Endothelial cell of hepatic sinusoid (primary cell): ENCODE measurements around the gene CACNG1.

ENCODE experiments used
- in situ Hi-C: cut with HindIII; loops from 2 replicates; pipeline ENCODE4 v1.10.0; 2017; ENCODE audit warnings: low sequenced_read_pairs

Gene CACNG1

GRCh38 chr17:67050471-67051154 is 6.3 kb downstream of the CACNG1 start:
- in situ Hi-C loops: no loop called here

- in situ Hi-C loops: no loop called here
Observed at GRCh38 chr17:67051155-67051538, 6.8 kb downstream of the CACNG1 start.

- in situ Hi-C loops: no loop called here
Observed at GRCh38 chr17:67051837-67052236, 7.5 kb downstream of the CACNG1 start.

GRCh38 chr17:67052720-67053437 is 8.5 kb downstream of the CACNG1 start:
- in situ Hi-C loops: no loop called here

DNA sequence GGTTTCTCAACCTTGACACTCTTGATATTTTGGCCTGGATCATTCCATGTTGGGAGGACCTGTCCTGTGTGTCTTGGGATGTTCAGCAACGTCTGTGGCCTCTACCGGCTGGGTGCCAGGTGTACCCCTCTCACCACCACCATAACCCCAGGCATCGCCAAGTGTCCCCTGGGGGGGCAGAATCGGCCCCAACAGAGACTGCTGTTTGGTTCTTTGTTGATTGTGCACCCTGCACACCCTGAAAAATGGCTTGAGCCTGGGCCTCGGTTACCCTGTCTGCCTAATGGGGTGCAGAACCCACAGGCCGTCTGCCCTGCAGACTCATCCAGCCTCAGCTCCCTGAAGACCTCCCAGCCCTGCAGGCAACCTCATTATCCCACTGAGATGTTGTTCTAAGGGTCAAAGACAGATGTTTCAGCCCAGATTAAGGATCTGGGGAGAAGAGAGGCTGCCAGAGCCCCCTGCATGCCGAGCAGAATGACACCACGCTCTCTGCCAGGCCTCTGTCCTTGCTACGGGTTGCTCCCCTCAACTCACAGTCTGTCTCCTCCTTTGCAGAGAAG is 9.2 kb downstream of the CACNG1 start:
- in situ Hi-C loops: no loop called here

GRCh38 chr17:67054011-67054591 is 9.7 kb downstream of the CACNG1 start:
- in situ Hi-C loops: no loop called here

GRCh38 chr17:67054608-67055007 is 10.3 kb downstream of the CACNG1 start:
- in situ Hi-C loops: no loop called here

- in situ Hi-C loops: no loop called here
Observed at GRCh38 chr17:67055041-67055443, 10.7 kb downstream of the CACNG1 start.

GRCh38 chr17:67055811-67056745 is 11.7 kb downstream of the CACNG1 start:
- in situ Hi-C loops: no loop called here

DNA sequence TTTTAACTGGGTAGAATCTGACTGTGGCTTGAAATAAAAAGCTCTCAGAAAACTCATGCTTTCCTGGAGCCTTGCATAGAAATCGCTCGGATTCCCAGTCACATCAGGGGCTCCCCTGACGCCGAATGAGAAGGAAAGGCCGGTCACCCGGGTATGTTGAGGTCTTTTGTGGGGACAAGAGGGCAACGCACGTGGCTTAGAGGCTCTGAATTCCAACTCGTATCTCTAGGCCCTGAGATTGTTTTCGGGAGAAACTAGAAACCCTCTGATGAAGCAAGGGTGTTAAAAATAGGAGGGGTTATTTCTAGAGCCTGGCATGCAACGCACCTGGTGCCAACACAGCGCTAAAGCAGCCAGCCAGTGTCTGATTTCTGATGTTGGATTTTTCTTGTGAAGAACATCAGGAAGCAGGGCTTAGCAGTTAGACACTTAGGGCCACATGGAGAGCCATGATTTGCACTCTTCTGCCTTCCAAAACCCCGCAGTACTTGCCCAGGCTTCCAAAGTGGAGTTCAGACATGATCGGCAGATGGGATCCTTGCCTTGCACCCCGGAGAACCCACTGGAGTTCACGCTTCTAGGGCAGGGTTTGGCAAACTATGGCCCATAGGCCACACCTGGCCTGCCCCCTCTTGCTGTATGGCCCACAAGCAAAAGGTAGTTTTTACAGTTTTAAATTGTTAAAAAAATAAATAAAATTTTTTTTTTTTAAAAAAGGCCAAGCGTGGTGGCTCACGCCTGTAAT is 12.6 kb downstream of the CACNG1 start:
- in situ Hi-C loops: no loop called here

DNA sequence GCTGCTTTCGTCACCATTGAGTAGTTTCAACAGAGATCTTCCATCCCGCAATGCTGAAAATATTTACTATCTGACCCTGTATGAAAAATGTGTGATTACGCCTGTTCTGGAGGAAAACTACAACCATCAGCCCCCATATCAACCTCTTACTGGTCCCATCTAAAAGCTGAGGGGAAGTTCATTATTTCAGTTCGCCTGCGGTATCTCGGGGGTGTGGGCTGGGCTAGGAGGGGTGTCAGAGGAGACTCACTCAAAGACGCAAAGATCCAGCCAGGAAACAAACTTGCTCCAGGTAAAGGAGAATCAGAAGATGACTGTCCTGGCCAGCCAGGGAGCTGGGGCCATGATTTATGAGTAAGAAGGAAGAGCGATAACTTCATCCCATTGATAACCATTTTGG is 13.7 kb downstream of the CACNG1 start:
- in situ Hi-C loops: no loop called here

DNA sequence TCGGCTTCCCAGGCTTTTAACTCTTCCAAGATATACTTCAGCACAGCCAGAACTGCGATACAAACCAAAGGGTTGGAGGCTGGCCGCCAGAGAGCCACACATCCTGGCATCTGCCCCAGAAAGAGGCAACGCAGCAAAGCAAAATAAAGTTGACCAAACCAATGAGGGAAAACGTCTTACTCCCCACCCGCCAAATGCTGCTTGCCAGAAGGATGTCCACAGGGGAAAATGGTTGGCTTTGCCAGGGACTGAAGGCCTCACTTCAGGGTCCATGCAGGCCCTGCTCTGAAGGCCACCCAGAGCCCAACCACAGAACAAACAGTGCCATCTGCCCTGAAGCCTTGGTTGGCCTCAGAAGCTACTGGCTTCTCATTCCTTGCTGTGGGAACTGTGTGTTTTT is 15.0 kb downstream of the CACNG1 start:
- in situ Hi-C loops: no loop called here

DNA sequence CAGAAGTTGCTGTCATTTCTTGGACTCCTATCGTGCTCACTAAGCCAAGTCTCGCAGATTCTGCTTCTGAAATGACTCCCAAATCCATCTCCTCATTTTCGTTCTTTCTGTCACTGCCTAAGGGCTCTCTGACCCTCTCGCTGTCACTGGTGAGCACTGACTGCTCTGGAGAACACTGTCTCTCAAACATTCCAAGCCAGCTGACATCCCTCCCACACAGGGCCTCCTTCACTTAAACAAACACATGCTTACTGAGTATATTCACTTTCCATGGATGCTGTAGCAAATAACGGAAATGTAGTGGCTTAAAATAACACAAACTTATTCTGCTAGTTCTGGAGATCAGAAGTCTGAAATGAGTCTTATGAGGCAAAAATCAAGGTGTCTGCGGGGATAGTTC is 18.8 kb downstream of the CACNG1 start:
- in situ Hi-C loops: no loop called here

DNA sequence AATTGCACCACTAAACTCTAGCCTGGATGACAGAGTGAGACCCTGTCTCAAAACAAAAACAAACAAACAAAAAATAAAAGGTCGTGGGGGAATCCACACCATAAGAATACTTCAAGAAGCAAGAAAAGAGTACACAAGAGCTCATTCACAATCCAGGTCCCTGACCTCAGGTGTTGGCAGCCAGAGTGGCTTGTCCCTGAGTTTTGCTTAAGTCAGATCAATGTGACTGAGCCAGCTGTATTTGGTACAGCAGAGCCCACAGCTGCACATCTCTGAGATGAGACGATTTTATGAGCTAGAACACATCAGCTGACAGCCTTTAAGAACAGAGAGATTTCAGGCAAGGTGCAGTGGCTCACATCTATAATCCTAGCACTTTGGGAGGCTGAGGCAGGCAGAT is 22.4 kb downstream of the CACNG1 start:
- in situ Hi-C loops: no loop called here

GRCh38 chr17:67067571-67068482 is 23.5 kb downstream of the CACNG1 start:
- in situ Hi-C loops: no loop called here

GRCh38 chr17:67068999-67069398 is 24.6 kb downstream of the CACNG1 start:
- in situ Hi-C loops: no loop called here

- in situ Hi-C loops: no loop called here
Observed at GRCh38 chr17:67069603-67070136, 25.3 kb downstream of the CACNG1 start.

DNA sequence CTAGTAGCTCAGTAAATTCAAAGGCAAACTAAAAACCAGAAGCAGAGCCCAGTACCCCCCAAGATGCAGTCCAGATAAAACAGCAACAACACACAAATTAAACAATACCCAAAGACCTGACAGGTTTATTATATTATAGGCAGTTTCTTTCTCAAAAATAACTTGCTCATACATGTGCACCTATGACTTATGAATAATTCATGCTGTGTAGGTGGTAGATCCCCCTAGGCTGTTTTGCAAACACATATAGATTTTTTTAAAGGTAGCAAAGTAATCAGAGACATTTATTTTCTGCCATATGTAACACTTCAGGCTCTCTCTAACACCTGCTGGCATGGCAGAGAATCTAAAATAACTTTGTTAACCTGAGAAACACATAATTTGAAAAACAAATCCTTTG is 27.2 kb downstream of the CACNG1 start:
- in situ Hi-C loops: no loop called here

- in situ Hi-C loops: no loop called here
Observed at GRCh38 chr17:67072885-67073284, 28.5 kb downstream of the CACNG1 start.
